HG03521 (cell line): ENCODE results near the gene RAB40C.
A peak's percentile ranks its signal among the peaks of the same experiment; 100 is the strongest.

Source experiments
- ATAC-seq: cut with Tn5 transposase; IDR thresholded peaks from one replicate; pipeline ENCODE4 v1.9.1; 2021; ENCODE audit warnings: mild to moderate bottlenecking, moderate library complexity; ENCODE audit not compliant: unreplicated experiment

RAB40C gene

GRCh38 chr16:666572-666971 lies 76.7 kb downstream of the RAB40C start:
- ATAC-seq = no peak

GRCh38 chr16:667113-667779 lies 77.4 kb downstream of the RAB40C start:
- no peak for ATAC-seq

- peak; percentile 84 for ATAC-seq
These were observed 78.1 kb downstream of the RAB40C start, which contains the start of gene RHOT2 for GRCh38 chr16:667780-668518. RHOT2 (plus strand) TSS chr16:668132; CDS start chr16:668200, 68 bp downstream.

GRCh38 chr16:668519-669171 lies 78.8 kb downstream of the RAB40C start:
- no peak for ATAC-seq

GRCh38 chr16:669666-670065 lies 79.8 kb downstream of the RAB40C start:
- ATAC-seq = no peak

- no peak for ATAC-seq
These were observed 80.9 kb downstream of the RAB40C start for GRCh38 chr16:670485-671352.

GRCh38 chr16:671353-672131 lies 81.7 kb downstream of the RAB40C start:
- no peak for ATAC-seq

GRCh38 chr16:672371-672770 lies 82.5 kb downstream of the RAB40C start:
- ATAC-seq = no peak

GRCh38 chr16:672851-673250 lies 83.0 kb downstream of the RAB40C start:
- no peak for ATAC-seq

- no peak for ATAC-seq
These were observed 83.6 kb downstream of the RAB40C start for GRCh38 chr16:673399-673991.

- ATAC-seq = no peak
These were observed 84.5 kb downstream of the RAB40C start for GRCh38 chr16:674214-674881.

- no peak for ATAC-seq
These were observed 85.4 kb downstream of the RAB40C start, which contains the start of gene RHBDL1 for GRCh38 chr16:674968-675883. RHBDL1 (plus strand) TSS chr16:675671; CDS start chr16:675791, 120 bp downstream.

GRCh38 chr16:675884-676564 lies 86.2 kb downstream of the RAB40C start:
- no peak for ATAC-seq

GRCh38 chr16:676565-676902 lies 86.7 kb downstream of the RAB40C start:
- no peak for ATAC-seq

GRCh38 chr16:676913-677312 lies 87.0 kb downstream of the RAB40C start:
- no peak for ATAC-seq

GRCh38 chr16:677316-678190 lies 87.7 kb downstream of the RAB40C start:
- no peak for ATAC-seq
